ENCODE measurements around the gene PRG2. TPM values are rescaled to one million over a fixed set of nuclear protein-coding genes. Genes with fewer than 3 reads are reported as not detected.
A peak's percentile ranks its signal among the peaks of the same experiment; 100 is the strongest.

The PRG2 gene
- total and polyA plus RNA-seq, 9 of the 15 experiments (the other 6 are each of a cell fraction or from before 2014, with no cell fraction given) = 1.8 to 78.0 (median 26.6) TPM

- TF ChIP-seq PRMT5 (CRISPR knock-in tag; IDR thresholded peaks at IDR 0.05) = 0 out of 2 replicates have a peak, but pooled peaks have one; percentile 63
- TF ChIP-seq CAMTA2 (CRISPR knock-in tag; conservative IDR thresholded peaks at IDR 0.05) = no peak
- 0 out of 2 replicates have a peak, but pooled peaks have one; percentile 34 for TF ChIP-seq ZNF232 (CRISPR knock-in tag; IDR thresholded peaks at IDR 0.05)
- TF ChIP-seq TAF15 (IDR thresholded peaks at IDR 0.05; ENCODE audit: low read depth, low read length) = no peak
- TF ChIP-seq, protein P1, sequence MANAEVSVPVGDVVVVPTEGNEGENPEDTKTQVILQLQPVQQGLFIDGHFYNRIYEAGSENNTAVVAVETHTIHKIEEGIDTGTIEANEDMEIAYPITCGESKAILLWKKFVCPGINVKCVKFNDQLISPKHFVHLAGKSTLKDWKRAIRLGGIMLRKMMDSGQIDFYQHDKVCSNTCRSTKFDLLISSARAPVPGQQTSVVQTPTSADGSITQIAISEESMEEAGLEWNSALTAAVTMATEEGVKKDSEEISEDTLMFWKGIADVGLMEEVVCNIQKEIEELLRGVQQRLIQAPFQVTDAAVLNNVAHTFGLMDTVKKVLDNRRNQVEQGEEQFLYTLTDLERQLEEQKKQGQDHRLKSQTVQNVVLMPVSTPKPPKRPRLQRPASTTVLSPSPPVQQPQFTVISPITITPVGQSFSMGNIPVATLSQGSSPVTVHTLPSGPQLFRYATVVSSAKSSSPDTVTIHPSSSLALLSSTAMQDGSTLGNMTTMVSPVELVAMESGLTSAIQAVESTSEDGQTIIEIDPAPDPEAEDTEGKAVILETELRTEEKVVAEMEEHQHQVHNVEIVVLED (CRISPR knock-in tag; IDR thresholded peaks at IDR 0.05) = no peak
- 0 out of 2 replicates have a peak, but pooled peaks have one; percentile 21 for TF ChIP-seq HCFC1 (IDR thresholded peaks at IDR 0.05; ENCODE audit: low read depth, low read length)
- TF ChIP-seq, protein P2, sequence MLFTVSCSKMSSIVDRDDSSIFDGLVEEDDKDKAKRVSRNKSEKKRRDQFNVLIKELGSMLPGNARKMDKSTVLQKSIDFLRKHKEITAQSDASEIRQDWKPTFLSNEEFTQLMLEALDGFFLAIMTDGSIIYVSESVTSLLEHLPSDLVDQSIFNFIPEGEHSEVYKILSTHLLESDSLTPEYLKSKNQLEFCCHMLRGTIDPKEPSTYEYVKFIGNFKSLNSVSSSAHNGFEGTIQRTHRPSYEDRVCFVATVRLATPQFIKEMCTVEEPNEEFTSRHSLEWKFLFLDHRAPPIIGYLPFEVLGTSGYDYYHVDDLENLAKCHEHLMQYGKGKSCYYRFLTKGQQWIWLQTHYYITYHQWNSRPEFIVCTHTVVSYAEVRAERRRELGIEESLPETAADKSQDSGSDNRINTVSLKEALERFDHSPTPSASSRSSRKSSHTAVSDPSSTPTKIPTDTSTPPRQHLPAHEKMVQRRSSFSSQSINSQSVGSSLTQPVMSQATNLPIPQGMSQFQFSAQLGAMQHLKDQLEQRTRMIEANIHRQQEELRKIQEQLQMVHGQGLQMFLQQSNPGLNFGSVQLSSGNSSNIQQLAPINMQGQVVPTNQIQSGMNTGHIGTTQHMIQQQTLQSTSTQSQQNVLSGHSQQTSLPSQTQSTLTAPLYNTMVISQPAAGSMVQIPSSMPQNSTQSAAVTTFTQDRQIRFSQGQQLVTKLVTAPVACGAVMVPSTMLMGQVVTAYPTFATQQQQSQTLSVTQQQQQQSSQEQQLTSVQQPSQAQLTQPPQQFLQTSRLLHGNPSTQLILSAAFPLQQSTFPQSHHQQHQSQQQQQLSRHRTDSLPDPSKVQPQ (CRISPR knock-in tag; IDR thresholded peaks at IDR 0.05; ENCODE audit: borderline replicate concordance) = no peak
- no peak for TF ChIP-seq MAFG (tag; conservative IDR thresholded peaks at IDR 0.05)
- no peak for TF ChIP-seq SP1 (CRISPR knock-in tag; IDR thresholded peaks at IDR 0.05)
- TF ChIP-seq NUFIP1 (IDR thresholded peaks at IDR 0.05; ENCODE audit: partially characterized antibody) = no peak
- TF ChIP-seq TAF1 (IDR thresholded peaks at IDR 0.05; ENCODE audit: control insufficient read depth, extremely low read depth, insufficient read depth, low read length, severe bottlenecking) = no peak
- TF ChIP-seq ZNF146 (CRISPR knock-in tag; IDR thresholded peaks at IDR 0.05; ENCODE audit: unreplicated experiment) = no peak
- TF ChIP-seq ZHX1 (conservative IDR thresholded peaks at IDR 0.05; ENCODE audit: low read length) = no peak
- TF ChIP-seq PCBP2 (IDR thresholded peaks at IDR 0.05; ENCODE audit: low read depth, low read length, poor library complexity, severe bottlenecking) = no peak
- no peak for TF ChIP-seq CUX1 (CRISPR knock-in tag; IDR thresholded peaks at IDR 0.05)
- TF ChIP-seq NR3C1 (CRISPR knock-in tag; IDR thresholded peaks at IDR 0.05) = 0 out of 2 replicates have a peak, but pooled peaks have one; percentile 65
Measured at GRCh38 chr11:57379732-57380131, 10.7 kb downstream of the PRG2 start (continued).

Data from K562 (cell line).